Body of pancreas (tissue), 4 donors: Measurements from ENCODE around the gene ZNF488. TPM values are rescaled to one million over a fixed set of nuclear protein-coding genes. Genes with fewer than 3 reads are reported as not detected.

Source experiments
- ATAC-seq: fragments of 150-250 bp; one replicate; pipeline ENCODE4 v1.9.1; 2016
- DNase-seq, 4 donors: peaks; one replicate each; pipeline ENCODE4 v3.0.0-alpha.2; 2019
- H3K27ac ChIP-seq, 4 donors: fragments of 200-600 bp; sonication (generic); 1 replicate in 3 of 4; 2 replicates in 1 of 4; pipeline versions ENCODE4 v1.5.1 to v1.6.1; 2016 to 2019; ENCODE audit warnings: mild to moderate bottlenecking in 1 of 4, mixed read lengths in 1 of 4, moderate library complexity in 1 of 4
- H3K27me3 ChIP-seq, 2 donors: fragments of 200-600 bp; sonication (generic); one replicate each; pipeline ENCODE4 v1.6.0; 2016; ENCODE audit warnings: mild to moderate bottlenecking in 1 of 2
- H3K36me3 ChIP-seq, 2 donors: fragments of 200-600 bp; sonication (generic); replicated peaks in 1 of 2; 2 replicates each; pipeline ENCODE4 v1.5.1; 2016; ENCODE audit warnings: low read depth in 2 of 2; ENCODE audit not compliant: insufficient read depth in 1 of 2
- H3K4me1 ChIP-seq: fragments of 200-600 bp; sonication (generic); one replicate; pipeline ENCODE4 v1.6.0; 2016
- H3K4me3 ChIP-seq, 2 donors: fragments of 200-600 bp; sonication (generic); 1 replicate in 1 of 2; 2 replicates in 1 of 2; pipeline ENCODE4 v1.5.1; 2016 to 2019
- H3K9me3 ChIP-seq, 3 donors: fragments of 200-600 bp; sonication (generic); 1 replicate in 2 of 3; 2 replicates in 1 of 3; pipeline ENCODE4 v1.5.1; 2016
- CTCF ChIP-seq, 7 experiments: fragments of 450-650 bp in 4 of 7; fragments of 200-600 bp in 3 of 7; sonication (generic) in 3 of 7; IDR thresholded peaks; one replicate each; pipeline ENCODE4 v1.5.1; 2016 to 2019; ENCODE audit warnings: antibody characterized with exemption in 7 of 7
- POLR2A ChIP-seq, 3 donors: fragments of 450-650 bp; IDR thresholded peaks; one replicate each; pipeline ENCODE4 v1.6.1; 2016; ENCODE audit warnings: antibody characterized with exemption in 3 of 3, mild to moderate bottlenecking in 2 of 3
- WGBS, 2 donors: methylation state at CpG; one replicate each; pipeline ENCODE4 v1.1.5; 2017; 5-methylcytosine and 5-hydroxymethylcytosine counted together
- intact Hi-C: fragments of 100-400 bp; cut with DNase I; formaldehyde crosslinking; loops from one replicate; pipeline ENCODE4 v1.15.1; 2023
- total RNA-seq, 2 donors: library from RNA; depleted of rRNA; stranded (reverse); fragments of >200 nt; gene quantifications; one replicate each; pipeline ENCODE4 v1.1.0, GENCODE V29; 2016

Gene ZNF488
- total RNA-seq, 2 donors from 2014 or later: 0.26 TPM; not detected in 1

- TF ChIP-seq POLR2A (IDR thresholded peaks at IDR 0.05) (no peak), CTCF (IDR thresholded peaks at IDR 0.05) (no peak)
- WGBS, 2 donors: 92 to 95% methylated on average over 7 to 22 of the region's 24 CpGs
- Histone ChIP-seq H3K36me3 (no peaks in the 10 kb centered on the region), H3K27me3 (no peaks in the 10 kb centered on the region), H3K4me3 (no peak overlapping the region), H3K9me3 (no peaks in the 10 kb centered on the region), H3K27ac (no peak overlapping the region), H3K4me1 (peaks cover 9% of the 10 kb centered on the region)
- intact Hi-C loops: no loop called here
- no peak for DNase-seq
- no peak for ATAC-seq
These were observed 15.5 kb downstream of the ZNF488 start for GRCh38 chr10:47368431-47369180.

- H3K4me1 ChIP-seq: peaks cover 9% of the 10 kb centered on the region
- no peak for DNase-seq
- intact Hi-C loops: no loop called here
- TF ChIP-seq POLR2A (IDR thresholded peaks at IDR 0.05) (no peak), CTCF (IDR thresholded peaks at IDR 0.05) (no peak)
- no peaks in the 10 kb centered on the region for H3K27me3 ChIP-seq
- no peak overlapping the region for H3K27ac ChIP-seq
- no peak for ATAC-seq
- no peaks in the 10 kb centered on the region for H3K36me3 ChIP-seq
- H3K4me3 ChIP-seq: no peak overlapping the region
- no peaks in the 10 kb centered on the region for H3K9me3 ChIP-seq
- 90 to 92% methylated on average over 6 to 11 of the region's 11 CpGs for WGBS, 2 donors
These were observed 16.4 kb downstream of the ZNF488 start for GRCh38 chr10:47367646-47368045.

GRCh38 chr10:47366731-47367460, 17.2 kb downstream of the ZNF488 start:
- TF ChIP-seq CTCF (IDR thresholded peaks at IDR 0.05) (no peak), POLR2A (IDR thresholded peaks at IDR 0.05) (no peak)
- Histone ChIP-seq H3K27me3 (no peaks in the 10 kb centered on the region), H3K4me3 (no peak overlapping the region), H3K9me3 (no peaks in the 10 kb centered on the region), H3K4me1 (peaks cover 9% of the 10 kb centered on the region), H3K36me3 (no peaks in the 10 kb centered on the region), H3K27ac (no peak overlapping the region)
- no peak for ATAC-seq
- intact Hi-C loops: no loop called here
- DNase-seq: no peak
- WGBS, 2 donors: 69 to 76% methylated on average over 6 to 8 of the region's 8 CpGs

- WGBS, 2 donors: 39 to 41% methylated on average over 5 of the region's 5 CpGs
- Histone ChIP-seq H3K9me3 (no peaks in the 10 kb centered on the region), H3K4me3 (no peak overlapping the region), H3K36me3 (no peaks in the 10 kb centered on the region), H3K4me1 (peaks cover 9% of the 10 kb centered on the region), H3K27ac (no peak overlapping the region), H3K27me3 (no peaks in the 10 kb centered on the region)
- ATAC-seq (peak; percentile 43), DNase-seq (peak in 3 of 4 donors; percentile 34 to 71 (median 43))
- no peak for TF ChIP-seq CTCF (IDR thresholded peaks at IDR 0.05)
- intact Hi-C loops: no loop called here
These were observed 17.9 kb downstream of the ZNF488 start for GRCh38 chr10:47366181-47366631.
